ENCODE data around the gene VPS8. TPM values are rescaled to one million over a fixed set of nuclear protein-coding genes. Genes with fewer than 3 reads are reported as not detected.

The VPS8 gene
- total RNA-seq, 1 experiment from 2014 or later: 72.3 TPM

DNA sequence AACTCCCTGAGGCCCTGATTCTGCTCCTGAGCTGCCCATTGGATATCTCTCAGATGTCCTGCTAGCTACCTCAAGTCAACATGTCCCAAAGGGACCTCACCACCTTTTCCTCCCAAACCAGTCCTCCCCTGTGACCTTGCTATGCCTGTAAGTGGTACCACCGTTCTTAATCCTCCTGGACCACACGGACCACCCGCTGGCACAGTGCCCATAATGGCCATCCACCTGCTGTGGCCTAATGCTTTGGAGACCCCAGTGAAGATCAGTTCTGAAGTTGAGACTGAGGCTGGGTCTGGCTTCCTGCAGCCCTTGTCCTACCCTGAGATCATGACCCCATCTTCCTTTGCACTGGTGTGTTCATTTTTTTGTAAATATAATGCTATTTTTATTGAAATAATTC lies 15.0 kb upstream of the VPS8 start:
- Histone ChIP-seq H3K36me3 (ENCODE audit: control insufficient read depth, insufficient read depth, low read length) (no peaks in the 10 kb centered on the region), H3K27ac (ENCODE audit: low read length) (no peak overlapping the region), H3K9me3 (ENCODE audit: control insufficient read depth, insufficient read depth, low read depth, low read length) (no peaks in the 10 kb centered on the region), H3K4me3 (ENCODE audit: low read depth in 2 of 2, low read length in 2 of 2) (no peak overlapping the region), H3K4me1 (ENCODE audit: control insufficient read depth, insufficient read depth, low read length) (no peaks in the 10 kb centered on the region), H3K27me3 (ENCODE audit: control insufficient read depth, insufficient read depth, low read length) (peaks cover 22% of the 10 kb centered on the region)
- CTCF ChIA-PET: no interaction called here
- POLR2A ChIA-PET: no interaction called here
- DNase-seq (ENCODE audit: low read depth, low spot score) (no peak), ATAC-seq (peak; percentile 45; the same call in 1 of the 2 replicates)
- BruUV-seq (replicated peaks): no TSS peak
- intact Hi-C loops (cut with micrococcal nuclease; ENCODE audit: unreplicated experiment): no loop called here
- TF ChIP-seq REST (IDR thresholded peaks at IDR 0.05; ENCODE audit: insufficient read depth in 1 of 2, low read depth in 2 of 2, low read length in 1 of 2) (no peak), TCF7L2 (IDR thresholded peaks at IDR 0.05; ENCODE audit: low read depth, low read length) (no peak), POLR2AphosphoS5 (IDR thresholded peaks at IDR 0.05; ENCODE audit: low read depth, low read length) (no peak), SIN3A (IDR thresholded peaks at IDR 0.05; ENCODE audit: borderline replicate concordance, insufficient read depth, low read depth, low read length) (no peak)
- TF ChIP-seq, protein P1, sequence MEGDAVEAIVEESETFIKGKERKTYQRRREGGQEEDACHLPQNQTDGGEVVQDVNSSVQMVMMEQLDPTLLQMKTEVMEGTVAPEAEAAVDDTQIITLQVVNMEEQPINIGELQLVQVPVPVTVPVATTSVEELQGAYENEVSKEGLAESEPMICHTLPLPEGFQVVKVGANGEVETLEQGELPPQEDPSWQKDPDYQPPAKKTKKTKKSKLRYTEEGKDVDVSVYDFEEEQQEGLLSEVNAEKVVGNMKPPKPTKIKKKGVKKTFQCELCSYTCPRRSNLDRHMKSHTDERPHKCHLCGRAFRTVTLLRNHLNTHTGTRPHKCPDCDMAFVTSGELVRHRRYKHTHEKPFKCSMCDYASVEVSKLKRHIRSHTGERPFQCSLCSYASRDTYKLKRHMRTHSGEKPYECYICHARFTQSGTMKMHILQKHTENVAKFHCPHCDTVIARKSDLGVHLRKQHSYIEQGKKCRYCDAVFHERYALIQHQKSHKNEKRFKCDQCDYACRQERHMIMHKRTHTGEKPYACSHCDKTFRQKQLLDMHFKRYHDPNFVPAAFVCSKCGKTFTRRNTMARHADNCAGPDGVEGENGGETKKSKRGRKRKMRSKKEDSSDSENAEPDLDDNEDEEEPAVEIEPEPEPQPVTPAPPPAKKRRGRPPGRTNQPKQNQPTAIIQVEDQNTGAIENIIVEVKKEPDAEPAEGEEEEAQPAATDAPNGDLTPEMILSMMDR (IDR thresholded peaks at IDR 0.05): no peak
- in situ Hi-C loops (cut with HindIII; ENCODE audit: low pct_unique_long_range_greater_than_20kb, low sequenced_read_pairs): no loop called here

GRCh38 chr3:184798120-184798519 lies 13.8 kb upstream of the VPS8 start:
- H3K9me3 ChIP-seq (ENCODE audit: control insufficient read depth, insufficient read depth, low read depth, low read length): no peaks in the 10 kb centered on the region
- no peak for ATAC-seq
- in situ Hi-C loops (cut with HindIII; ENCODE audit: low pct_unique_long_range_greater_than_20kb, low sequenced_read_pairs) (no loop called here), intact Hi-C loops (cut with micrococcal nuclease; ENCODE audit: unreplicated experiment) (no loop called here)
- H3K27ac ChIP-seq (ENCODE audit: low read length): no peak overlapping the region
- H3K36me3 ChIP-seq (ENCODE audit: control insufficient read depth, insufficient read depth, low read length): no peaks in the 10 kb centered on the region
- DNase-seq (ENCODE audit: low read depth, low spot score): no peak
- no peak overlapping the region for H3K4me3 ChIP-seq (ENCODE audit: low read depth in 2 of 2, low read length in 2 of 2)
- no peaks in the 10 kb centered on the region for H3K4me1 ChIP-seq (ENCODE audit: control insufficient read depth, insufficient read depth, low read length)
- ChIA-PET CTCF (no interaction called here), POLR2A (no interaction called here)
- BruUV-seq (replicated peaks): no TSS peak
- TF ChIP-seq TCF7L2 (IDR thresholded peaks at IDR 0.05; ENCODE audit: low read depth, low read length): no peak
- TF ChIP-seq REST (IDR thresholded peaks at IDR 0.05; ENCODE audit: insufficient read depth in 1 of 2, low read depth in 2 of 2, low read length in 1 of 2): no peak
- TF ChIP-seq SIN3A (IDR thresholded peaks at IDR 0.05; ENCODE audit: borderline replicate concordance, insufficient read depth, low read depth, low read length): no peak
- no peak for TF ChIP-seq POLR2AphosphoS5 (IDR thresholded peaks at IDR 0.05; ENCODE audit: low read depth, low read length)
- TF ChIP-seq, protein P1 (IDR thresholded peaks at IDR 0.05): no peak
- peaks cover 25% of the 10 kb centered on the region for H3K27me3 ChIP-seq (ENCODE audit: control insufficient read depth, insufficient read depth, low read length)

All from Panc1 (cell line).